K562 (cell line): ENCODE data around the gene KNL1. TPM values are rescaled to one million over a fixed set of nuclear protein-coding genes. Genes with fewer than 3 reads are reported as not detected.

Experiments
- CHCHD3 ChIP-seq: fragments of 250-450 bp; sonication (Bioruptor Pico); IDR thresholded peaks from 2 replicates; pipeline ENCODE4 v2.1.2; 2022; ENCODE audit warnings: mild to moderate bottlenecking
- CREB3L1 ChIP-seq: fragments of 450-650 bp; IDR thresholded peaks from 2 replicates; pipeline ENCODE4 v1.6.1; 2014; ENCODE audit warnings: low read depth, mild to moderate bottlenecking, moderate library complexity, borderline replicate concordance
- LCOR ChIP-seq: sonication (generic); formaldehyde crosslinking; IDR thresholded peaks from 2 replicates; pipeline ENCODE4 v1.8.0; 2022; ENCODE audit warnings: mild to moderate bottlenecking, missing genetic modification reagents
- MEF2D ChIP-seq: conservative IDR thresholded peaks from 2 replicates; pipeline ENCODE4 v1.6.1; 2016; ENCODE audit warnings: low read depth, missing genetic modification characterization, missing compliant biosample characterization
- SAFB ChIP-seq: fragments of 200-400 bp; formaldehyde crosslinking; IDR thresholded peaks from 2 replicates; pipeline ENCODE4 v1.6.1; 2017; ENCODE audit warnings: low read depth, low read length, borderline replicate concordance
- ZBTB11 ChIP-seq, 3 experiments: fragments of 200-800 bp in 1 of 3; fragments of 250-450 bp in 1 of 3; fragments of 450-650 bp in 1 of 3; sonication (Bioruptor Pico) in 1 of 3; sonication (Bioruptor generic) in 1 of 3; formaldehyde crosslinking in 1 of 3; IDR thresholded peaks; 2 replicates each; pipeline versions ENCODE4 v1.6.1 to v1.8.0; 2016 to 2022; ENCODE audit warnings: mild to moderate bottlenecking in 2 of 3, missing genetic modification characterization in 2 of 3, missing compliant biosample characterization in 1 of 3, moderate library complexity in 1 of 3
- ZBTB33 ChIP-seq: sonication (generic); formaldehyde crosslinking; IDR thresholded peaks from 2 replicates; pipeline ENCODE4 v1.8.1; 2023; ENCODE audit warnings: mild to moderate bottlenecking, missing genetic modification reagents
- ZC3H11A ChIP-seq: IDR thresholded peaks from 2 replicates; pipeline ENCODE4 v1.6.1; 2012; ENCODE audit warnings: low read depth, low read length, improper control_type of control experiment
- polyA plus RNA-seq, 8 experiments: library from polyadenylated mRNA; depleted of rRNA in 4 of 8; stranded (reverse) in 5 of 8; unstranded in 3 of 8; fragments of >200 nt; fragmentation: Nextera tagmentation in 2 of 8; fragmentation: Illumina TruSeq in 1 of 8; extraction: Ambion mirVana in 2 of 8; extraction: Trizol in 1 of 8; gene quantifications; 2 replicates each; pipeline versions ENCODE4 v1.2.1 to v1.2.3, GENCODE V29; 2011 to 2014; ENCODE audit warnings: inconsistent platforms in 1 of 8, missing spikeins in 1 of 8
- total RNA-seq, 7 experiments: library from RNA; depleted of rRNA in 6 of 7; stranded (reverse); fragments of >200 nt in 6 of 7; fragmentation: Illumina TruSeq in 2 of 7; extraction: Trizol in 2 of 7; gene quantifications; 2 replicates each; pipeline versions ENCODE4 v1.2.1 to v1.2.3, GENCODE V29; 2011 to 2021; ENCODE audit warnings: low replicate concordance in 1 of 7
- TF ChIP-seq, protein P1 (sequence below): IDR thresholded peaks from 3 replicates; pipeline ENCODE4 v1.6.1; 2011; ENCODE audit warnings: borderline replicate concordance, mild to moderate bottlenecking; ENCODE audit not compliant: insufficient read length, insufficient read depth
- TF ChIP-seq, protein P2 (sequence below): fragments of 450-650 bp; conservative IDR thresholded peaks from 2 replicates; pipeline ENCODE4 v1.6.1; 2016; ENCODE audit warnings: missing genetic modification characterization, low read depth, mild to moderate bottlenecking, missing compliant biosample characterization, moderate library complexity

KNL1 gene
- total and polyA plus RNA-seq, 9 of the 15 experiments (the other 6 are each of a cell fraction or from before 2014, with no cell fraction given), result 14.5 to 65.4 (median 34.6) TPM

- TF ChIP-seq ZBTB33 (CRISPR knock-in tag) (peak; percentile 24; the same call in 1 of the 2 replicates), SAFB (no peak), ZC3H11A (no peak), MEF2D (tag) (no peak), ZBTB11 (CRISPR knock-in tag; IDR thresholded peaks at IDR 0.05) (peak in 1 of 3 experiments; percentile 80; a peak in 2 of 6 replicates), CREB3L1 (no peak), CHCHD3 (CRISPR knock-in tag) (no peak), LCOR (0 out of 2 replicates have a peak, but pooled peaks have one; percentile 22)
- TF ChIP-seq, protein P1, sequence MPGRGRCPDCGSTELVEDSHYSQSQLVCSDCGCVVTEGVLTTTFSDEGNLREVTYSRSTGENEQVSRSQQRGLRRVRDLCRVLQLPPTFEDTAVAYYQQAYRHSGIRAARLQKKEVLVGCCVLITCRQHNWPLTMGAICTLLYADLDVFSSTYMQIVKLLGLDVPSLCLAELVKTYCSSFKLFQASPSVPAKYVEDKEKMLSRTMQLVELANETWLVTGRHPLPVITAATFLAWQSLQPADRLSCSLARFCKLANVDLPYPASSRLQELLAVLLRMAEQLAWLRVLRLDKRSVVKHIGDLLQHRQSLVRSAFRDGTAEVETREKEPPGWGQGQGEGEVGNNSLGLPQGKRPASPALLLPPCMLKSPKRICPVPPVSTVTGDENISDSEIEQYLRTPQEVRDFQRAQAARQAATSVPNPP, result no peak
- TF ChIP-seq, protein P2, sequence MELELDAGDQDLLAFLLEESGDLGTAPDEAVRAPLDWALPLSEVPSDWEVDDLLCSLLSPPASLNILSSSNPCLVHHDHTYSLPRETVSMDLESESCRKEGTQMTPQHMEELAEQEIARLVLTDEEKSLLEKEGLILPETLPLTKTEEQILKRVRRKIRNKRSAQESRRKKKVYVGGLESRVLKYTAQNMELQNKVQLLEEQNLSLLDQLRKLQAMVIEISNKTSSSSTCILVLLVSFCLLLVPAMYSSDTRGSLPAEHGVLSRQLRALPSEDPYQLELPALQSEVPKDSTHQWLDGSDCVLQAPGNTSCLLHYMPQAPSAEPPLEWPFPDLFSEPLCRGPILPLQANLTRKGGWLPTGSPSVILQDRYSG (tag), result no peak; the same call in 1 of the 2 replicates
These were observed 34.9 kb upstream of the KNL1 start (continued) for GRCh38 chr15:40558952-40559742.
